K562 (cell line): Measurements from ENCODE around the gene GLYATL1B. TPM values are rescaled to one million over a fixed set of nuclear protein-coding genes. Genes with fewer than 3 reads are reported as not detected.

Experiments
- ATAC-seq: fragments of 200-7000 bp; cut with Tn5 transposase; 3 replicates; pipeline ENCODE4 v1.9.1; 2020; ENCODE audit warnings: moderate library complexity
- BruUV-seq: library from RNA; stranded (reverse); fragments of 400-500 nt; replicated peaks from 2 replicates; lab custom pipeline; 2021; lab: Mats Ljungman, UMichigan
- CTCF ChIA-PET: fragments of 300-600 bp; formaldehyde crosslinking; extraction: SDS; loops from one replicate; lab custom pipeline; 2021; ENCODE audit warnings: low intra/inter-chr PET ratio; lab: Yijun Ruan, JAX
- POLR2A ChIA-PET: fragments of 300-600, 350-650 bp; sonication (Branson Sonifier 250); formaldehyde crosslinking; extraction: SDS; loops from one replicate; lab custom pipeline; 2021; ENCODE audit warnings: antibody characterized with exemption, inconsistent platforms; lab: Yijun Ruan, JAX
- DNase-seq, 4 experiments: peaks; one replicate each; pipeline versions ENCODE4 v3.0.0 to v3.0.0-alpha.2; 2011 to 2018; ENCODE audit warnings: low spot score in 3 of 4, mixed read lengths in 3 of 4; ENCODE audit errors: extremely low read depth in 1 of 4
- FAIRE-seq: peaks from 2 replicates; lab custom pipeline; 2011; peaks lifted over from hg19 to GRCh38; lab: Jason Lieb, UNC
- H2AFZ ChIP-seq: 2 replicates; pipeline ENCODE4 v1.6.0; 2011; ENCODE audit warnings: low read depth, low read length, control low read depth, inconsistent platforms
- H3K27ac ChIP-seq: fragments of 200-600 bp; 3 replicates; pipeline ENCODE4 v1.8.0; 2011; ENCODE audit warnings: low read depth, mild to moderate bottlenecking, control low read depth, inconsistent platforms, low read length, moderate library complexity, mixed read lengths; ENCODE audit errors: extremely low read depth
- H3K27me3 ChIP-seq, 2 experiments: fragments of 300-600 bp in 1 of 2; 2 replicates in 1 of 2; 3 replicates in 1 of 2; pipeline versions ENCODE4 v1.6.0 to v1.8.0; 2011; ENCODE audit warnings: inconsistent platforms in 2 of 2, low read length in 2 of 2, mild to moderate bottlenecking in 1 of 2, mixed read lengths in 1 of 2, moderate library complexity in 1 of 2; ENCODE audit not compliant: control insufficient read depth in 2 of 2, insufficient read depth in 2 of 2
- H3K36me3 ChIP-seq: fragments of 300-600 bp; 3 replicates; pipeline ENCODE4 v1.8.0; 2011; ENCODE audit warnings: mild to moderate bottlenecking, low read length, inconsistent platforms; ENCODE audit not compliant: control insufficient read depth, insufficient read depth
- H3K4me1 ChIP-seq, 2 experiments: fragments of 200-600 bp in 1 of 2; replicated peaks in 1 of 2; 2 replicates in 1 of 2; 3 replicates in 1 of 2; pipeline versions ENCODE4 v1.5.1 to v1.8.0; 2011; ENCODE audit warnings: inconsistent platforms in 2 of 2, low read length in 2 of 2, mild to moderate bottlenecking in 1 of 2, mixed read lengths in 1 of 2, moderate library complexity in 1 of 2; ENCODE audit not compliant: control insufficient read depth in 2 of 2, insufficient read depth in 2 of 2
- H3K4me2 ChIP-seq: 2 replicates; pipeline ENCODE4 v1.6.1; 2011; ENCODE audit warnings: low read length, control low read depth, inconsistent platforms, mixed read lengths; ENCODE audit not compliant: insufficient read depth
- H3K4me3 ChIP-seq: fragments of 200-600 bp; sonication (generic), shearing (Covaris generic); 2 replicates; pipeline ENCODE4 v1.5.1; 2016; ENCODE audit warnings: control low read depth, inconsistent platforms
- H3K79me2 ChIP-seq: fragments of 200-600 bp; 3 replicates; pipeline ENCODE4 v1.8.0; 2011; ENCODE audit warnings: low read length, inconsistent platforms; ENCODE audit not compliant: control insufficient read depth, insufficient read depth
- H3K9ac ChIP-seq, 2 experiments: 2 replicates each; pipeline versions ENCODE4 v1.6.0 to v1.6.1; 2011; ENCODE audit warnings: low read depth in 2 of 2, low read length in 2 of 2, control low read depth in 1 of 2, inconsistent platforms in 1 of 2, mild to moderate bottlenecking in 1 of 2, mixed read lengths in 1 of 2; ENCODE audit not compliant: insufficient read depth in 1 of 2
- H3K9me1 ChIP-seq: one replicate; pipeline ENCODE4 v1.6.0; 2011; ENCODE audit warnings: inconsistent platforms, mild to moderate bottlenecking, low read length, moderate library complexity; ENCODE audit not compliant: control insufficient read depth, insufficient read depth
- H3K9me3 ChIP-seq: replicated peaks from 2 replicates; pipeline ENCODE4 v1.5.1; 2011; ENCODE audit warnings: low read depth, low read length, inconsistent platforms; ENCODE audit not compliant: control insufficient read depth, insufficient read depth
- H4K20me1 ChIP-seq: replicated peaks from 2 replicates; pipeline ENCODE4 v1.6.1; 2011; ENCODE audit warnings: low read length, inconsistent platforms, mixed read lengths; ENCODE audit not compliant: control insufficient read depth, insufficient read depth
- FOXJ3 ChIP-seq: sonication (generic); formaldehyde crosslinking; IDR thresholded peaks from 2 replicates; pipeline ENCODE4 v1.4.0; 2020; ENCODE audit warnings: mild to moderate bottlenecking, missing genetic modification reagents
- KAT2B ChIP-seq: IDR thresholded peaks from one replicate; pipeline ENCODE4 v1.6.1; 2012; ENCODE audit warnings: low read depth, mild to moderate bottlenecking, control low read depth, inconsistent platforms, low read length, moderate library complexity
- MAFK ChIP-seq: IDR thresholded peaks from 2 replicates; pipeline ENCODE4 v1.6.1; 2011; ENCODE audit warnings: low read length, improper control_type of control experiment
- MCM5 ChIP-seq: fragments of 450-650 bp; IDR thresholded peaks from 2 replicates; pipeline ENCODE4 v1.6.1; 2016; ENCODE audit warnings: low read depth
- RHOXF2B ChIP-seq: fragments of 250-450 bp; sonication (Bioruptor Pico); conservative IDR thresholded peaks from 2 replicates; pipeline ENCODE4 v1.5.1; 2021
- ZNF263 ChIP-seq: sonication (generic); formaldehyde crosslinking; IDR thresholded peaks from 2 replicates; pipeline ENCODE4 v1.8.0; 2022; ENCODE audit warnings: mild to moderate bottlenecking, missing genetic modification reagents, borderline replicate concordance
- WGBS: fragments of 100-300 bp; shearing (Covaris generic); methylation state at CpG from one replicate; pipeline ENCODE4 v1.1.6; 2016; ENCODE audit warnings: low coverage, mixed read lengths; ENCODE audit not compliant: insufficient coverage; ENCODE audit errors: missing lambda C conversion rate; 5-methylcytosine and 5-hydroxymethylcytosine counted together
- in situ Hi-C: fragments of 300-500 bp; cut with MboI; formaldehyde crosslinking; loops from 4 replicates; pipeline ENCODE4 v1.15.0; 2018; ENCODE audit warnings: inconsistent platforms, mixed read lengths
- intact Hi-C: fragments of 100-400 bp; cut with micrococcal nuclease; formaldehyde crosslinking; loops from 2 replicates; pipeline ENCODE4 v1.14.2; 2022
- polyA plus RNA-seq, 8 experiments: library from polyadenylated mRNA; depleted of rRNA in 4 of 8; stranded (reverse) in 5 of 8; unstranded in 3 of 8; fragments of >200 nt; fragmentation: Nextera tagmentation in 2 of 8; fragmentation: Illumina TruSeq in 1 of 8; extraction: Ambion mirVana in 2 of 8; extraction: Trizol in 1 of 8; gene quantifications; 2 replicates each; pipeline versions ENCODE4 v1.2.1 to v1.2.3, GENCODE V29; 2011 to 2014; ENCODE audit warnings: inconsistent platforms in 1 of 8, missing spikeins in 1 of 8
- total RNA-seq, 7 experiments: library from RNA; depleted of rRNA in 6 of 7; stranded (reverse); fragments of >200 nt in 6 of 7; fragmentation: Illumina TruSeq in 2 of 7; extraction: Trizol in 2 of 7; gene quantifications; 2 replicates each; pipeline versions ENCODE4 v1.2.1 to v1.2.3, GENCODE V29; 2011 to 2021; ENCODE audit warnings: low replicate concordance in 1 of 7
- TF ChIP-seq, protein P1 (sequence below): sonication (generic); formaldehyde crosslinking; IDR thresholded peaks from 2 replicates; pipeline ENCODE4 v1.8.0; 2022; ENCODE audit warnings: mild to moderate bottlenecking, missing genetic modification reagents
- TF ChIP-seq, protein P2 (sequence below): fragments of 450-650 bp; formaldehyde crosslinking; conservative IDR thresholded peaks from 2 replicates; pipeline ENCODE4 v1.4.0; 2022; ENCODE audit warnings: mild to moderate bottlenecking, missing genetic modification characterization
- TF ChIP-seq, protein P3 (sequence below): fragments of 150-350 bp; IDR thresholded peaks from 2 replicates; pipeline ENCODE4 v1.6.1; 2014; ENCODE audit warnings: low read depth, mild to moderate bottlenecking, low read length, borderline replicate concordance
- TF ChIP-seq, protein P4 (sequence below): fragments of 250-450 bp; sonication (Bioruptor Pico); IDR thresholded peaks from 2 replicates; pipeline ENCODE4 v1.4.0; 2020; ENCODE audit warnings: mild to moderate bottlenecking, moderate library complexity, borderline replicate concordance

Gene GLYATL1B
- total and polyA plus RNA-seq, 9 of the 15 experiments (the other 6 are each of a cell fraction or from before 2014, with no cell fraction given), result not detected

DNA sequence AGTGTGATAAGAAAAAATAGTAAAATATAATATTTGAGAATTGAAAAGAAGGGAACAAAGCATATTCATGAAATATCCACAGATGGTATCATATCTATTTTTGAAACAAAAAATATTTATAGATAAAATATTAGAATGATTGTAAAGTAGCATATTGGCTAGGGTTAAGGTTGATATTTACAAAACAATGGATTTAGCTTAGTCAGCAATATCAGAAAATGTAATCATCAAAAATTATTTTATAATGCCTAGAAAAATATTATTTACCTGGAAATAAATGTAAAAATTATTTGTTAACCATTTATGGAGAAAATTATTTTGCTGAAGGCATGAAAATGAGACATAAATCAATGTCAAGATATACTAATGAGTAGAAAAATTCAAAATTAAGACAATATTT lies 33.7 kb downstream of the GLYATL1B start (continued):
- TF ChIP-seq ZNF263 (CRISPR knock-in tag) (no peak), MAFK (peak; percentile 97)
- TF ChIP-seq, protein P1, sequence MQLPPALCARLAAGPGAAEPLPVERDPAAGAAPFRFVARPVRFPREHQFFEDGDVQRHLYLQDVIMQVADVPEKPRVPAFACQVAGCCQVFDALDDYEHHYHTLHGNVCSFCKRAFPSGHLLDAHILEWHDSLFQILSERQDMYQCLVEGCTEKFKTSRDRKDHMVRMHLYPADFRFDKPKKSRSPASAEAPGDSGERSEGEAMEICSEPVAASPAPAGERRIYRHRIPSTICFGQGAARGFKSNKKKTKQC (CRISPR knock-in tag), result no peak
- TF ChIP-seq, protein P2, sequence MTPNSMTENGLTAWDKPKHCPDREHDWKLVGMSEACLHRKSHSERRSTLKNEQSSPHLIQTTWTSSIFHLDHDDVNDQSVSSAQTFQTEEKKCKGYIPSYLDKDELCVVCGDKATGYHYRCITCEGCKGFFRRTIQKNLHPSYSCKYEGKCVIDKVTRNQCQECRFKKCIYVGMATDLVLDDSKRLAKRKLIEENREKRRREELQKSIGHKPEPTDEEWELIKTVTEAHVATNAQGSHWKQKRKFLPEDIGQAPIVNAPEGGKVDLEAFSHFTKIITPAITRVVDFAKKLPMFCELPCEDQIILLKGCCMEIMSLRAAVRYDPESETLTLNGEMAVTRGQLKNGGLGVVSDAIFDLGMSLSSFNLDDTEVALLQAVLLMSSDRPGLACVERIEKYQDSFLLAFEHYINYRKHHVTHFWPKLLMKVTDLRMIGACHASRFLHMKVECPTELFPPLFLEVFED, result no peak

DNA sequence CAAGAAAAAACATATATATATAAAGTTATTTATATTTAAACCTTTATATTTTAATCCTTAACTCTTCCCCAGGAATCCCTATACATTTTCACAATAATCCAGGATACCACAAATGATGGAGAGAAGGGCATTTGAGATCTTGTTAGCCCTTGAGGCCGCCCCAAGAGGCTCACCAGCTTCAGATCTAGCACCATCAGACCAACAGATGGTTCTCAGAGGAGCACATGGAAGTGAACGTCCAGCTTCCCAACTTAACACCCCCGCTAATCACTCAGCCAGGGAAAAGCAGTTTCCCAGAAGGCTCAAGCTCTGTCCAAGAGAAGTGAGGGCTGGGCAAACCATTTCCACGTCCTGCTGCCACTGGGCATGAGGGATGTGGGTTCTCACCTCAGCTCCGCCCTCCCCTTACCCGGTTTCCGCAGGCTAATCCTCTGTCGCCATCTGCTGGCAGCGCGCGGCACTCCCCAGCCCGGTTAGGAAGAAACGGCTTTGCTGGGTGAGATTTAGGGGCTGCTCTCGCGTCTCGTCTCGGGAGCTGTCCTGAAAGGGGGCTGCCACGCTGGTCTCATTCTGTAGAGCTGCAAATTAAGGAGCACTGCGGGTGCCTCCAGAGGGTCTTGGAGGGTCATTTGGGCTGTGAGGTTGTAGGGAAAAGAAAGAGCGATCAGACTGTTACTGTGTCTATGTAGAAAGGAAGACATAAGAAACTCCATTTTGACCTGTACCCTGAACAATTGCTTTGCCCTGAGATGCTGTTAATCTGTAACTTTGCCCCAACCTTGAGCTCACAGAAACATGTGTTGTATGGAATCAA lies 49.7 kb downstream of the GLYATL1B start:
- peak; percentile 80 to 83 (median 81) for DNase-seq
- no peak overlapping the region for H3K27ac ChIP-seq
- H3K27me3 ChIP-seq, result no peaks in the 10 kb centered on the region
- peak overlapping the region; percentile 9; the same call in 1 of the 2 replicates for H3K4me3 ChIP-seq
- FAIRE-seq, result peak; percentile 85
- H3K9me1 ChIP-seq, result no peaks in the 10 kb centered on the region
- H3K9me3 ChIP-seq, result no peaks in the 10 kb centered on the region
- intact Hi-C loops (loop anchor here (1.0 to 2.0 kb wide), 3 partner anchors 39 to 177 kb away; no protein-coding TSS in a partner anchor), in situ Hi-C loops (loop anchor here (25.0 kb wide), 1 partner anchor 499 kb away; no protein-coding TSS in a partner anchor)
- ATAC-seq, result peak; percentile 100
- H3K4me1 ChIP-seq, result peaks cover 2 to 3% of the 10 kb centered on the region in 2 experiments; a peak in 2 of 5 replicates
- peak overlapping the region in 1 of 2 experiments; percentile 64; a peak in 1 of 4 replicates for H3K9ac ChIP-seq
- H3K4me2 ChIP-seq, result peak overlapping the region; percentile 66
- H3K79me2 ChIP-seq, result no peaks in the 10 kb centered on the region
- ChIA-PET CTCF (interaction anchor here (0.6 to 2.1 kb wide), 6 partner anchors 82 to 1417 kb away, joined by 3 to 8 read pairs (median 5); no protein-coding TSS in a partner anchor), POLR2A (interaction anchor here (0.5 to 0.8 kb wide), 3 partner anchors 9 to 654 kb away, joined by 3 read pairs; no protein-coding TSS in a partner anchor)
- no peaks in the 10 kb centered on the region for H4K20me1 ChIP-seq
- H3K36me3 ChIP-seq, result no peaks in the 10 kb centered on the region
- peak overlapping the region; percentile 81 for H2AFZ ChIP-seq
- 4% methylated on average over 17 of the region's 20 CpGs for WGBS
- BruUV-seq, result no TSS peak
- TF ChIP-seq, protein P3, sequence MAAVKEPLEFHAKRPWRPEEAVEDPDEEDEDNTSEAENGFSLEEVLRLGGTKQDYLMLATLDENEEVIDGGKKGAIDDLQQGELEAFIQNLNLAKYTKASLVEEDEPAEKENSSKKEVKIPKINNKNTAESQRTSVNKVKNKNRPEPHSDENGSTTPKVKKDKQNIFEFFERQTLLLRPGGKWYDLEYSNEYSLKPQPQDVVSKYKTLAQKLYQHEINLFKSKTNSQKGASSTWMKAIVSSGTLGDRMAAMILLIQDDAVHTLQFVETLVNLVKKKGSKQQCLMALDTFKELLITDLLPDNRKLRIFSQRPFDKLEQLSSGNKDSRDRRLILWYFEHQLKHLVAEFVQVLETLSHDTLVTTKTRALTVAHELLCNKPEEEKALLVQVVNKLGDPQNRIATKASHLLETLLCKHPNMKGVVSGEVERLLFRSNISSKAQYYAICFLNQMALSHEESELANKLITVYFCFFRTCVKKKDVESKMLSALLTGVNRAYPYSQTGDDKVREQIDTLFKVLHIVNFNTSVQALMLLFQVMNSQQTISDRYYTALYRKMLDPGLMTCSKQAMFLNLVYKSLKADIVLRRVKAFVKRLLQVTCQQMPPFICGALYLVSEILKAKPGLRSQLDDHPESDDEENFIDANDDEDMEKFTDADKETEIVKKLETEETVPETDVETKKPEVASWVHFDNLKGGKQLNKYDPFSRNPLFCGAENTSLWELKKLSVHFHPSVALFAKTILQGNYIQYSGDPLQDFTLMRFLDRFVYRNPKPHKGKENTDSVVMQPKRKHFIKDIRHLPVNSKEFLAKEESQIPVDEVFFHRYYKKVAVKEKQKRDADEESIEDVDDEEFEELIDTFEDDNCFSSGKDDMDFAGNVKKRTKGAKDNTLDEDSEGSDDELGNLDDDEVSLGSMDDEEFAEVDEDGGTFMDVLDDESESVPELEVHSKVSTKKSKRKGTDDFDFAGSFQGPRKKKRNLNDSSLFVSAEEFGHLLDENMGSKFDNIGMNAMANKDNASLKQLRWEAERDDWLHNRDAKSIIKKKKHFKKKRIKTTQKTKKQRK, result no peak
- TF ChIP-seq FOXJ3 (CRISPR knock-in tag), result no peak
- TF ChIP-seq, protein P4, sequence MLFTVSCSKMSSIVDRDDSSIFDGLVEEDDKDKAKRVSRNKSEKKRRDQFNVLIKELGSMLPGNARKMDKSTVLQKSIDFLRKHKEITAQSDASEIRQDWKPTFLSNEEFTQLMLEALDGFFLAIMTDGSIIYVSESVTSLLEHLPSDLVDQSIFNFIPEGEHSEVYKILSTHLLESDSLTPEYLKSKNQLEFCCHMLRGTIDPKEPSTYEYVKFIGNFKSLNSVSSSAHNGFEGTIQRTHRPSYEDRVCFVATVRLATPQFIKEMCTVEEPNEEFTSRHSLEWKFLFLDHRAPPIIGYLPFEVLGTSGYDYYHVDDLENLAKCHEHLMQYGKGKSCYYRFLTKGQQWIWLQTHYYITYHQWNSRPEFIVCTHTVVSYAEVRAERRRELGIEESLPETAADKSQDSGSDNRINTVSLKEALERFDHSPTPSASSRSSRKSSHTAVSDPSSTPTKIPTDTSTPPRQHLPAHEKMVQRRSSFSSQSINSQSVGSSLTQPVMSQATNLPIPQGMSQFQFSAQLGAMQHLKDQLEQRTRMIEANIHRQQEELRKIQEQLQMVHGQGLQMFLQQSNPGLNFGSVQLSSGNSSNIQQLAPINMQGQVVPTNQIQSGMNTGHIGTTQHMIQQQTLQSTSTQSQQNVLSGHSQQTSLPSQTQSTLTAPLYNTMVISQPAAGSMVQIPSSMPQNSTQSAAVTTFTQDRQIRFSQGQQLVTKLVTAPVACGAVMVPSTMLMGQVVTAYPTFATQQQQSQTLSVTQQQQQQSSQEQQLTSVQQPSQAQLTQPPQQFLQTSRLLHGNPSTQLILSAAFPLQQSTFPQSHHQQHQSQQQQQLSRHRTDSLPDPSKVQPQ (CRISPR knock-in tag), result no peak
- TF ChIP-seq KAT2B, result no peak
- no peak for TF ChIP-seq RHOXF2B (CRISPR knock-in tag)
- no peak for TF ChIP-seq MCM5
